IMR-90 (cell line): ENCODE data around the gene SPACA5B.

Experiments used
- BHLHE40 ChIP-seq: fragments of 150-350 bp; IDR thresholded peaks from 2 replicates; pipeline ENCODE4 v1.6.1; 2016; ENCODE audit warnings: mild to moderate bottlenecking, low read depth, low read length
- CHD1 ChIP-seq: IDR thresholded peaks from 2 replicates; pipeline ENCODE4 v1.6.1; 2012; ENCODE audit warnings: low read depth, low read length, improper control_type of control experiment
- FOS ChIP-seq: fragments of 150-350 bp; IDR thresholded peaks from 2 replicates; pipeline ENCODE4 v1.6.1; 2016; ENCODE audit warnings: low read depth, low read length
- MXI1 ChIP-seq: IDR thresholded peaks from 2 replicates; pipeline ENCODE4 v1.6.1; 2012; ENCODE audit warnings: low read depth, mild to moderate bottlenecking, low read length, moderate library complexity, borderline replicate concordance
- POLR2A ChIP-seq: IDR thresholded peaks from 2 replicates; pipeline ENCODE4 v1.6.1; 2012; ENCODE audit warnings: mild to moderate bottlenecking, low read depth, low read length
- RAD21 ChIP-seq: IDR thresholded peaks from 2 replicates; pipeline ENCODE4 v1.6.1; 2012; ENCODE audit warnings: low read length, improper control_type of control experiment
- RCOR1 ChIP-seq: IDR thresholded peaks from 2 replicates; pipeline ENCODE4 v1.6.1; 2012; ENCODE audit warnings: mild to moderate bottlenecking, low read length, improper control_type of control experiment; ENCODE audit not compliant: insufficient replicate concordance
- RFX5 ChIP-seq: IDR thresholded peaks from 2 replicates; pipeline ENCODE4 v1.8.0; 2012; ENCODE audit warnings: low read depth, mild to moderate bottlenecking, low read length, moderate library complexity
- SMC3 ChIP-seq: fragments of 150-350 bp; IDR thresholded peaks from 2 replicates; pipeline ENCODE4 v1.6.1; 2016; ENCODE audit warnings: low read depth, mild to moderate bottlenecking, antibody characterized with exemption, low read length, moderate library complexity
- USF2 ChIP-seq: fragments of 150-350 bp; IDR thresholded peaks from 2 replicates; pipeline ENCODE4 v1.6.1; 2017; ENCODE audit warnings: mild to moderate bottlenecking, antibody characterized with exemption, low read length, low read depth
- TF ChIP-seq, protein P1 (sequence below): conservative IDR thresholded peaks from 2 replicates; pipeline ENCODE4 v1.5.1; 2012; ENCODE audit warnings: mild to moderate bottlenecking, low read depth, low read length, improper control_type of control experiment

- TF ChIP-seq, protein P1, sequence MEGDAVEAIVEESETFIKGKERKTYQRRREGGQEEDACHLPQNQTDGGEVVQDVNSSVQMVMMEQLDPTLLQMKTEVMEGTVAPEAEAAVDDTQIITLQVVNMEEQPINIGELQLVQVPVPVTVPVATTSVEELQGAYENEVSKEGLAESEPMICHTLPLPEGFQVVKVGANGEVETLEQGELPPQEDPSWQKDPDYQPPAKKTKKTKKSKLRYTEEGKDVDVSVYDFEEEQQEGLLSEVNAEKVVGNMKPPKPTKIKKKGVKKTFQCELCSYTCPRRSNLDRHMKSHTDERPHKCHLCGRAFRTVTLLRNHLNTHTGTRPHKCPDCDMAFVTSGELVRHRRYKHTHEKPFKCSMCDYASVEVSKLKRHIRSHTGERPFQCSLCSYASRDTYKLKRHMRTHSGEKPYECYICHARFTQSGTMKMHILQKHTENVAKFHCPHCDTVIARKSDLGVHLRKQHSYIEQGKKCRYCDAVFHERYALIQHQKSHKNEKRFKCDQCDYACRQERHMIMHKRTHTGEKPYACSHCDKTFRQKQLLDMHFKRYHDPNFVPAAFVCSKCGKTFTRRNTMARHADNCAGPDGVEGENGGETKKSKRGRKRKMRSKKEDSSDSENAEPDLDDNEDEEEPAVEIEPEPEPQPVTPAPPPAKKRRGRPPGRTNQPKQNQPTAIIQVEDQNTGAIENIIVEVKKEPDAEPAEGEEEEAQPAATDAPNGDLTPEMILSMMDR: no peak
- TF ChIP-seq POLR2A (no peak), USF2 (no peak), RFX5 (no peak), SMC3 (no peak), CHD1 (no peak), BHLHE40 (no peak), RCOR1 (no peak), MXI1 (no peak), FOS (no peak), RAD21 (no peak)
Observed at GRCh38 chrX:48180811-48181210, 50.4 kb downstream of the SPACA5B start.
